GM12874 (cell line): ENCODE data around the gene UXS1.

Source experiments
- CTCF ChIP-seq: IDR thresholded peaks from 2 replicates; pipeline ENCODE4 v1.5.1; 2011; ENCODE audit warnings: low read depth, mild to moderate bottlenecking, control low read depth, low read length, moderate library complexity; ENCODE audit not compliant: insufficient read depth

The UXS1 gene

GRCh38 chr2:106095478-106096298, 98.4 kb downstream of the UXS1 start:
- TF ChIP-seq CTCF: no peak

DNA sequence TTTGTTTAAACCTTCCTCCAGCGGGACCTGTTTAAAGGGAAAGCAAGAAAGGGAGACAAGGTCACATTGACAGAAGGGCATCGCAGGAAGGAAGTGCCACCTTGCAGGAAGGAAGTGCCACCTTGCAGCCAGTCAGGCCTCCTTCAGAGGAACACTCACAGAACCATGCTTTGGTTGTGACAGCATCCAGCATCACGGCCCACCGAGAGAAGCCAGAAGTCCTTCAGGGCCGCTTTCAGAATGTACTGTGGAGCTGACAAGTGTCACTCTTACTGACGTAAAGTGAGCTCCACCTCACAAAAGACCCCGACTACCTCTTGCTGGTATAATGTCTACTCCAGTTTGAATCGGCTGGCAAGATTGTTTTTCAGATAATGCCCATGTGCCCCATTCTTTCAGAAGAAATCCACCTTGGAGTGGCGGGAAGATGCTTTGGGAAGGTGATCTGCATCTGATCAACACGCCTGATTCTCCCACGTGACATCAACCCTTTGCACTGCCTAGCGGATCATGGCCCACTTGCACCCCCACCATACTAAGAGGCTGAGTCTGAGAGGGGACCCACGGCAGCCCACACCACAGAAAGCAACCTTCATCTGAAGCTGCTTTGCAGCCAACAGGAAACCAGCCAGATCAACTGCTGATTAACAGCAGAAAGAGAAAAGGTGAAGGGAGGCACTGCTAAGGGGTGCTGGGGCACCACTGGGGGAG, 99.8 kb downstream of the UXS1 start:
- TF ChIP-seq CTCF: no peak

GRCh38 chr2:106090916-106091618, 103.0 kb downstream of the UXS1 start:
- TF ChIP-seq CTCF: no peak

DNA sequence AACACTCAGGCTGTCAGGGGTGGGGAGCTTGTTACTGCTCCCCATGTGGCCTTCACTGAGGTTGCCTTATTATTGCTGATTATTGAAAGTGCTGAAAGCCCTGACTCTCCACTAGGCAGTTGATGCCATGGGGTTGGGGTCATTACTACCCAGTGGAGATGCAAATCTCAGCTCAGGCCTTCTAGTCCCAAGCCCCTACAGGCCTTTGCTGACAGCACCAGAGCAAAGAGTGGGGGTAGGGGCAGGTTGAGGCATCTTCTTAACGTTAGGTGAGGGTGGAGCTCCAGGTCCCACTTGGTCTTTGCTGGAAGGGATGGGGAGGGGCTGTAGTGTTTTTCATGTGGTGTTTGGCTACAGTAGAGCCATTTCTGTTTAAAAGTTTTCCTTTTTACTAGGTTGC, 104.5 kb downstream of the UXS1 start:
- no peak for TF ChIP-seq CTCF

DNA sequence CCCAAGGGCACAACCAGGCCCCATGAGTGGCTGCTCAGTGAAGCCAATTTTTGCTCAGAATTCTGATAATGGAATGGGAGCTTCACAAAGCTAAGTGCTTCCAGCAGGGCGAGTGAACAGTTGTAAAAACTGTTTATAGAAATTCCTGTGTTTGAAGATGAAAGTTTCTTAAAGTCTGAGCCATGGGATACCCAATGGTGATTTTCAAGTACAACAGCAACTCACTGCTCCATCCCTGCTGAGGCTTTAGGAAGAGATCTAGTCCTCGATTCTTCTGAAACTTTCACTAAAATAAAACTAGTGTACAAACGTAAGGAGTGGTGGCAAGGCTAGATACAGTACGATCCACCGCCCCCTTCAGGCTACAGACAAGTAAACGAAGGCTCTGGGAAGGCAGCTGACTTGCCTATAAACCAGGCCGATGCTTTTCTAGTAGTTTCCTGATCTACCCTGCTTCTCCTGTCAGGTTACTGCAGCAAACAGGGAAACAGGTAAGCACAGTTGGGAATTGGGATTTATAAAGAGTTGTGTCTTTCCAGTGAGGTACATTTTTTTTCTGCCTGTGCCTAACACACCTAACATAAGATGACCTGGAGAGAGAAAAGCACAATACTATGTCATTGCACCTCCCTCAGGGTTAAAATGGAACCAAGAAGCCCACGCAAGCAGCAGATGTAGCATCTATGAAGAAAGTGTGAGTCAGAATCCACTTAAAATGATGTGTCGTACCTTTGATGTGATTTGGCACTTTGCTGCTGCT, 108.7 kb downstream of the UXS1 start:
- TF ChIP-seq CTCF: peak; percentile 22; the same call in 1 of the 2 replicates

GRCh38 chr2:106080959-106081358, 113.1 kb downstream of the UXS1 start:
- TF ChIP-seq CTCF: no peak
